ENCODE measurements around the gene SH3BP4. TPM values are rescaled to one million over a fixed set of nuclear protein-coding genes. Genes with fewer than 3 reads are reported as not detected.

SH3BP4 gene
- total and polyA plus RNA-seq, 2 donors (not counting 1 experiment from before 2014, with no cell fraction given) = 1.00 to 1.3 TPM

GRCh38 chr2:234910186-234910679, 41.6 kb upstream of the SH3BP4 start:
- no peaks in the 10 kb centered on the region for H3K4me1 ChIP-seq (ENCODE audit: control insufficient read depth in 2 of 2, insufficient read depth in 2 of 2, low read length in 2 of 2)
- H3K4me2 ChIP-seq (replicated peaks; ENCODE audit: low read depth, low read length, poor library complexity, severe bottlenecking) = no peak overlapping the region
- POLR2A ChIA-PET = no interaction called here
- peaks cover 3% of the 10 kb centered on the region for H3K27me3 Mint-ChIP-seq
- no peaks in the 10 kb centered on the region for H4K20me1 ChIP-seq (ENCODE audit: control insufficient read depth, insufficient read depth, low read length, poor library complexity, severe bottlenecking)
- TF ChIP-seq CTCF (IDR thresholded peaks at IDR 0.05) (no peak), EZH2 (IDR thresholded peaks at IDR 0.05; ENCODE audit: borderline replicate concordance, insufficient read depth, low read depth, low read length, poor library complexity, severe bottlenecking) (no peak)
- no peaks in the 10 kb centered on the region for H3K79me2 ChIP-seq (ENCODE audit: control insufficient read depth, insufficient read depth, low read length)
- no peaks in the 10 kb centered on the region for H3K4me1 Mint-ChIP-seq
- no peak overlapping the region for H3K4me3 ChIP-seq (ENCODE audit: control extremely low read depth in 1 of 5, extremely low read depth in 1 of 5, insufficient read depth in 1 of 5, low read depth in 2 of 5, low read length in 4 of 5)
- no peak overlapping the region for H3K9ac ChIP-seq (ENCODE audit: low read length)
- no peaks in the 10 kb centered on the region for H3K36me3 ChIP-seq (replicated peaks in 1 of 2; ENCODE audit: control extremely low read depth in 1 of 2, control insufficient read depth in 1 of 2, extremely low read depth in 1 of 2, insufficient read depth in 2 of 2, low read length in 1 of 2)
- H2AFZ ChIP-seq (ENCODE audit: insufficient read depth, low read depth, low read length, poor library complexity, severe bottlenecking) = no peak overlapping the region
- peaks cover 0 to 4% (median 0%) of the 10 kb centered on the region in 4 experiments for H3K27me3 ChIP-seq (replicated peaks in 1 of 4; ENCODE audit: control extremely low read depth in 1 of 4, control insufficient read depth in 3 of 4, insufficient read depth in 4 of 4, low read length in 3 of 4)
- no peak for DNase-seq
- no peak overlapping the region for H3K4me3 Mint-ChIP-seq
- CTCF ChIA-PET = no interaction called here
- ATAC-seq (ENCODE audit: low read depth) = no peak
- intact Hi-C loops (cut with micrococcal nuclease) = no loop called here
- H3K27ac ChIP-seq (ENCODE audit: low read length in 2 of 2) = no peak overlapping the region
- peaks cover 0 to 3% (median 0%) of the 10 kb centered on the region in 3 donors for H3K9me3 ChIP-seq (ENCODE audit: control extremely low read depth in 1 of 3, control insufficient read depth in 2 of 3, insufficient read depth in 1 of 3, low read length in 2 of 3)
- no peak overlapping the region for H3K27ac Mint-ChIP-seq
- H3K9me3 Mint-ChIP-seq (ENCODE audit: insufficient read depth) = no peaks in the 10 kb centered on the region
- WGBS (ENCODE audit: insufficient coverage) = 78% methylated on average over 2 of the region's 3 CpGs

- Histone ChIP-seq H3K4me2 (replicated peaks; ENCODE audit: low read depth, low read length, poor library complexity, severe bottlenecking) (no peak overlapping the region), H3K27ac (ENCODE audit: low read length in 2 of 2) (no peak overlapping the region), H3K9ac (ENCODE audit: low read length) (no peak overlapping the region), H3K27me3 (replicated peaks in 1 of 4; ENCODE audit: control extremely low read depth in 1 of 4, control insufficient read depth in 3 of 4, insufficient read depth in 4 of 4, low read length in 3 of 4) (peaks cover 0 to 4% (median 0%) of the 10 kb centered on the region in 4 experiments), H3K79me2 (ENCODE audit: control insufficient read depth, insufficient read depth, low read length) (no peaks in the 10 kb centered on the region), H2AFZ (ENCODE audit: insufficient read depth, low read depth, low read length, poor library complexity, severe bottlenecking) (no peak overlapping the region), H3K9me3 (ENCODE audit: control extremely low read depth in 1 of 3, control insufficient read depth in 2 of 3, insufficient read depth in 1 of 3, low read length in 2 of 3) (peaks cover 0 to 3% (median 0%) of the 10 kb centered on the region in 3 donors), H3K4me3 (ENCODE audit: control extremely low read depth in 1 of 5, extremely low read depth in 1 of 5, insufficient read depth in 1 of 5, low read depth in 2 of 5, low read length in 4 of 5) (no peak overlapping the region), H4K20me1 (ENCODE audit: control insufficient read depth, insufficient read depth, low read length, poor library complexity, severe bottlenecking) (no peaks in the 10 kb centered on the region), H3K4me1 (ENCODE audit: control insufficient read depth in 2 of 2, insufficient read depth in 2 of 2, low read length in 2 of 2) (no peaks in the 10 kb centered on the region), H3K36me3 (replicated peaks in 1 of 2; ENCODE audit: control extremely low read depth in 1 of 2, control insufficient read depth in 1 of 2, extremely low read depth in 1 of 2, insufficient read depth in 2 of 2, low read length in 1 of 2) (no peaks in the 10 kb centered on the region)
- TF ChIP-seq EZH2 (IDR thresholded peaks at IDR 0.05; ENCODE audit: borderline replicate concordance, insufficient read depth, low read depth, low read length, poor library complexity, severe bottlenecking) (no peak), CTCF (IDR thresholded peaks at IDR 0.05) (no peak)
- intact Hi-C loops (cut with micrococcal nuclease) = no loop called here
- Mint-ChIP-seq H3K4me1 (no peaks in the 10 kb centered on the region), H3K4me3 (no peak overlapping the region), H3K27ac (no peak overlapping the region), H3K9me3 (ENCODE audit: insufficient read depth) (no peaks in the 10 kb centered on the region), H3K27me3 (peaks cover 3% of the 10 kb centered on the region)
- ChIA-PET CTCF (no interaction called here), POLR2A (no interaction called here)
- ATAC-seq (ENCODE audit: low read depth) (no peak), DNase-seq (no peak)
- 86% methylated on average over 1 of the region's 2 CpGs for WGBS (ENCODE audit: insufficient coverage)
These were observed 40.5 kb upstream of the SH3BP4 start for GRCh38 chr2:234911271-234911670.
